GM12865 (cell line): ENCODE data around the gene CD180.

Source experiments
- DNase-seq: peaks from one replicate; pipeline ENCODE4 v3.0.0; 2010; ENCODE audit warnings: low read depth
- H3K4me3 ChIP-seq: 2 replicates; pipeline ENCODE4 v1.5.1; 2011; ENCODE audit warnings: mild to moderate bottlenecking, low read depth, low read length, control low read depth
- TF ChIP-seq, protein P1 (sequence below): IDR thresholded peaks from 2 replicates; pipeline ENCODE4 v1.5.1; 2011; ENCODE audit warnings: low read length, control low read depth, low read depth, inconsistent platforms; ENCODE audit not compliant: insufficient read depth; ENCODE audit errors: missing control alignments

The CD180 gene

DNA sequence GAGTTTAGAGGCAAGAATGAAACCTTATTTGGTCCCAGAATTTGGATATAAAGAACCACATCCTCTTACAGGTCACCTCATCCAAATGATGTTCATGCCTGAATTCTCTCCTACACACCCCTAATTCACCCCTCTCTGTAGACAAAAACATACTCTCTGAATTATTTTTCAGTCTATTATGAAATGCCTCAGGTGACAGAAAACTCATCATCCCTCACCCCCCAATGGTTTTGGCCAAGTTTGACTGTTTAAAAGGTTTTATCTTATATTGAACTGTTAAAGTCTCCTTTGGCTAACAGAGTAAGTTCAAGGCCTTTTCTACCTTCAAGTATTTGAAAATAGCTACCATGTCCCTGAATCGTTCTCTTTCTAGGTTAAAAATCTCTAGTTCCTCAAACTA lies 2.3 kb upstream of the CD180 start:
- no peak overlapping the region for H3K4me3 ChIP-seq
- TF ChIP-seq, protein P1, sequence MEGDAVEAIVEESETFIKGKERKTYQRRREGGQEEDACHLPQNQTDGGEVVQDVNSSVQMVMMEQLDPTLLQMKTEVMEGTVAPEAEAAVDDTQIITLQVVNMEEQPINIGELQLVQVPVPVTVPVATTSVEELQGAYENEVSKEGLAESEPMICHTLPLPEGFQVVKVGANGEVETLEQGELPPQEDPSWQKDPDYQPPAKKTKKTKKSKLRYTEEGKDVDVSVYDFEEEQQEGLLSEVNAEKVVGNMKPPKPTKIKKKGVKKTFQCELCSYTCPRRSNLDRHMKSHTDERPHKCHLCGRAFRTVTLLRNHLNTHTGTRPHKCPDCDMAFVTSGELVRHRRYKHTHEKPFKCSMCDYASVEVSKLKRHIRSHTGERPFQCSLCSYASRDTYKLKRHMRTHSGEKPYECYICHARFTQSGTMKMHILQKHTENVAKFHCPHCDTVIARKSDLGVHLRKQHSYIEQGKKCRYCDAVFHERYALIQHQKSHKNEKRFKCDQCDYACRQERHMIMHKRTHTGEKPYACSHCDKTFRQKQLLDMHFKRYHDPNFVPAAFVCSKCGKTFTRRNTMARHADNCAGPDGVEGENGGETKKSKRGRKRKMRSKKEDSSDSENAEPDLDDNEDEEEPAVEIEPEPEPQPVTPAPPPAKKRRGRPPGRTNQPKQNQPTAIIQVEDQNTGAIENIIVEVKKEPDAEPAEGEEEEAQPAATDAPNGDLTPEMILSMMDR: no peak
- DNase-seq: no peak

DNA sequence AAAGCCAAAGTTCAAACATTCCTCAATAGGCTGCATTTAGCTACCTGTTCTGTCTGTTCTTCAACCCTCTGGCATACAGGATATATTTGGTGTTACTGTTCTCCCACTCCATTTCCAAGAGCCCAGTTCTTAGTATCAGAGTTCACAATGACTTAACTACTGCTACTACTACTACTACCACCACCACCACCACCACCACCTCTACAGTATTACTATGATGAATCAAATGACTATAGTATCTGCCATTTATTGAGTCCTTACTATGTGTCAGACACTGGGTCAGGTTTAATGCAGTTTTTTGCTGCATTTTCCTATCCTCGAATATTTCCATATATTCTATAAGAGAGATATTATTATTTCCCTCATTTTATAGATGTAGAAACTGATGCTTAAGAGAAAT lies 937 bp upstream of the CD180 start:
- no peak overlapping the region for H3K4me3 ChIP-seq
- DNase-seq: no peak
- TF ChIP-seq, protein P1: no peak

DNA sequence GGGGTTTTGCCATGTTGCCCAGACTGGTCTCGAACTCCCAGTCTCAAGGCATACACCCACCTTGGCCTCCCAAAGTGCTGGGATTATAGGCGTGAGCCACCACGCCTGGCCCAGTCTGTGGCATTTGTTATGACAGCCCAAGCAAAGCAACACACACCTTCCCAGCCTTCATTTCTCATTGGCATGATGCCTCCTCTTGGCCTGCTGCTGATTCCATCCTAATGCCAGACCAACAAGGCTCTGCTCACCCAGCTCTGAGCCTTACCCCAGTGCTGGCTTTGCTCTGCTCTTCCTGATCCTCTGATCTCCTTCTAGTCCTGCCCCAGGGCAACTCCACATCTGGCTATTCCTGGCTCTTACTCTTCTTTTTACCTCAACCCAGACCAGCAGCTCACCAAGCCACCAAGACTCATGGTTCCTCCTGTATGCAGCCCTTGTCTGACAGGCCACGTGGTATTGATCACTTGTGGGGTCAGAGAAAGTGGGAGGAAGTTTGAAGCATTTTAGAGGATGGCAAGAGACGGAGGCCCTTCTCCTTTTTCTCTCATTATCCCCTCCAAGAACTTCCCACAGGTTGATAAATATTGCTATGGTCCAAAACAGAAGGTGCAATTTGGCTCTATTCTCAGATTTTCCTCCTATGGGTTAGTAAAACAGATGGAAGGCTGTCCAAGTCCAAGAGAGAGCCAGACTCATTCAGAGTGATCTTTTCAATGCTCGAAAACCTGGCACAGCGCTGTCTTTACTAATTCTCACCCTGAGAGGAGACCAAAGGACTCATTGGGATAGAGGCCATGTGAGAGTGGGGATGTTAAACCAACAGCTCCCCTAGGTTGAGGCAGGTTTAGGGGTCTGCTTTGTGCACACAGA lies 958 bp downstream of the CD180 start:
- peak overlapping the region; percentile 13 for H3K4me3 ChIP-seq
- TF ChIP-seq, protein P1: no peak

DNA sequence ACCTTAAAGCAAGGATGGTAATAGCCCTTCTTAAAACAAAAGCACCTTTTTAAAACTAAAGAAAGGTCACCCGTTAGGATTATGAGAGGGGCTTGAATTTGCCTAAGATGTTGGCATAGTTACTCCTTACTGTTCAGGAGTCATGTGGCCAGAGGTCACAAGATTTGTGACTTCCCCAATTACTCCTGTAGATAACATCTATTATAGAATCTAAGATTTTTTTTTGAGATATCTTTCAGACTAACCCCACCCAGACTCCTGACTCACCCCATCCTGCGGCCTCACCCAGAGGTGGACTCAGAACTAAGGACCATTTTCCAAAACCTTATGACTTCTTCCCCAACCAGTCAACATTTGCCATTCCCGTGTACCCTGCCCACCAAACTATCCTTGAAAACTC lies 2.4 kb downstream of the CD180 start:
- TF ChIP-seq, protein P1: no peak
- H3K4me3 ChIP-seq: no peak overlapping the region
- no peak for DNase-seq

More for the DNA sequence above, 958 bp downstream of the CD180 start:
- DNase-seq: no peak

DNA sequence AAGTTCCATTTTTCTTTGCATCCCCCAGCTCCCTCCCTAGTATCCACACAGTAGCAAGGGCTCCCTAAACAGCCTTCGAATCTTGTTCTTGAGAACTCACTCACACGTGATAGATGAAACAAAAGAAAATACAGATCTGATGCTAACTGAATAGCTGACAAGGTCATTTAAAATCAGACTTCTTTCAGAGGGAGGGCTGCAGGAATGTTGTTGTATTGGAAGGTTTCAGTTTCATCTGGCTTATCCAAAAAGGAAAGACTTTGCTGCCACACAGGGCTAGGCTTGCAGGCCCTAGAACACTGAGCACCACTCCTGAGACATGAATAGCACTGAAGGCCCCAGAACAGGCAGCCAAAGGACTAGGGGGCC lies 3.2 kb downstream of the CD180 start:
- TF ChIP-seq, protein P1: no peak
- H3K4me3 ChIP-seq: no peak overlapping the region
- no peak for DNase-seq

DNA sequence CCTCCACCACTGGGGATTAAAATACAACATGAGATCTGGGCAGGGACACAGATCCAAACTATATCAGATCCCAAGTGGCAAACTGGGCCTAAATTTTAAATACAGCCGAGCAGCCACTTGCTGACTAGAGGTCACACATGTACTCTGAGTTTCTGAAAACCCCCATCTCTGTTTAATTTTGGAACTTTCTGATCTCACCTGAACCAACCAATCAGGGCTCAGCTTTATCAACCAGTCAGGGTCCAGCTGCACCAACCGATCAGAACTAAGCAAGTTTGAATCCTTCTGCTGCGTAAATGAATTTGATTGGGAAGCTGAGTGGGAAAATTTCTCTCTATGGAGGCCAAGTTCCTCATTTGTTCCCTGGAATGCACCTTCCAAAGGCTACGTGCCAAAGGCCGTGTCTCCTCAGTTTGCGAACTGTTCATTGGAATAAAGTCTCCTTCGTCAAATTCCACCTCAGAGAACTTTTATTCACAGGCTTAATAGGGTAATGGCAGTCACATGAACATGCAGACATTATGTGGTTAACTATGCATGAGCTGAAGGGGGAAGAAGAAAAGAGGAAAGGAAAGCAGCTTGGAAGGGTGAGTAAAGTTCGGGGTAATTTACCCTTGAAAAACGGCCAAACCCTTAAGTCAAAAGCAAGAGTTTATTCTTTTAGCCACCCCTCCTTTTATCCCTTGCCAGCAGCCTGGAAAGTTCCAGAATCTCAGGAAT lies 3.7 kb downstream of the CD180 start:
- TF ChIP-seq, protein P1: no peak
- no peak overlapping the region for H3K4me3 ChIP-seq
- DNase-seq: no peak
